Panc1 (cell line): ENCODE data around the gene RANBP3L. TPM values are rescaled to one million over a fixed set of nuclear protein-coding genes. Genes with fewer than 3 reads are reported as not detected.

Source experiments
- ATAC-seq: fragments of 200-7000 bp; cut with Tn5 transposase; 2 replicates; pipeline ENCODE4 v1.9.1; 2020; ENCODE audit warnings: mild to moderate bottlenecking, moderate library complexity
- BruUV-seq: library from RNA; stranded (reverse); fragments of 400-500 nt; replicated peaks from 2 replicates; lab custom pipeline; 2021; lab: Mats Ljungman, UMichigan
- CTCF ChIA-PET: fragments of 300-600 bp; sonication (Branson Sonifier 250); formaldehyde crosslinking; loops from one replicate; lab custom pipeline; 2022; ENCODE audit warnings: antibody characterized with exemption; lab: Charles Lee
- POLR2A ChIA-PET: fragments of 300-600 bp; sonication (Branson Sonifier 250); formaldehyde crosslinking; loops from one replicate; lab custom pipeline; 2022; ENCODE audit warnings: antibody characterized with exemption; lab: Charles Lee
- DNase-seq: peaks from one replicate; pipeline ENCODE4 v3.0.0-alpha.2; 2010; ENCODE audit warnings: low read depth, low spot score
- H3K27ac ChIP-seq: 2 replicates; pipeline ENCODE4 v1.5.1; 2011; ENCODE audit warnings: mild to moderate bottlenecking, low read length, inconsistent platforms
- H3K27me3 ChIP-seq: fragments of 200-500 bp; sonication (Bioruptor generic); 2 replicates; pipeline ENCODE4 v1.6.0; 2014; ENCODE audit warnings: low read length, inconsistent platforms; ENCODE audit not compliant: control insufficient read depth, insufficient read depth
- H3K36me3 ChIP-seq: fragments of 200-500 bp; sonication (Bioruptor generic); 2 replicates; pipeline ENCODE4 v1.5.1; 2014; ENCODE audit warnings: inconsistent platforms, mild to moderate bottlenecking, low read length, moderate library complexity; ENCODE audit not compliant: control insufficient read depth, insufficient read depth
- H3K4me1 ChIP-seq: 2 replicates; pipeline ENCODE4 v1.5.1; 2011; ENCODE audit warnings: inconsistent platforms, mild to moderate bottlenecking, low read length, moderate library complexity; ENCODE audit not compliant: control insufficient read depth, insufficient read depth
- H3K4me3 ChIP-seq, 2 experiments: 2 replicates each; pipeline ENCODE4 v1.5.1; 2011 to 2012; ENCODE audit warnings: low read depth in 2 of 2, low read length in 2 of 2, mild to moderate bottlenecking in 2 of 2, inconsistent platforms in 1 of 2, moderate library complexity in 1 of 2
- H3K9me3 ChIP-seq: fragments of 200-500 bp; sonication (Bioruptor generic); 2 replicates; pipeline ENCODE4 v1.5.1; 2014; ENCODE audit warnings: low read depth, mild to moderate bottlenecking, inconsistent platforms, low read length, moderate library complexity; ENCODE audit not compliant: control insufficient read depth, insufficient read depth
- CTCF ChIP-seq: fragments of 450-650 bp; IDR thresholded peaks from 2 replicates; pipeline ENCODE4 v1.5.1; 2017; ENCODE audit warnings: mild to moderate bottlenecking
- POLR2AphosphoS5 ChIP-seq: IDR thresholded peaks from 2 replicates; pipeline ENCODE4 v1.6.1; 2012; ENCODE audit warnings: mild to moderate bottlenecking, low read depth, low read length, moderate library complexity
- REST ChIP-seq, 2 experiments: IDR thresholded peaks; 2 replicates each; pipeline ENCODE4 v1.6.1; 2011 to 2012; ENCODE audit warnings: low read depth in 2 of 2, control low read depth in 1 of 2, low read length in 1 of 2, mild to moderate bottlenecking in 1 of 2, moderate library complexity in 1 of 2; ENCODE audit not compliant: insufficient read depth in 1 of 2
- SIN3A ChIP-seq: IDR thresholded peaks from 2 replicates; pipeline ENCODE4 v1.6.1; 2012; ENCODE audit warnings: low read depth, mild to moderate bottlenecking, low read length, moderate library complexity, borderline replicate concordance; ENCODE audit not compliant: insufficient read depth
- TCF7L2 ChIP-seq: IDR thresholded peaks from 2 replicates; pipeline ENCODE4 v1.6.1; 2011; ENCODE audit warnings: mild to moderate bottlenecking, low read depth, low read length, inconsistent platforms
- in situ Hi-C: cut with HindIII; loops from 2 replicates; pipeline ENCODE4 v1.10.0; 2016; ENCODE audit warnings: low sequenced_read_pairs, low pct_unique_long_range_greater_than_20kb
- intact Hi-C: fragments of 100-400 bp; cut with micrococcal nuclease; formaldehyde crosslinking; loops from one replicate; pipeline ENCODE4 v1.10.0; 2022; ENCODE audit not compliant: unreplicated experiment
- total RNA-seq: library from RNA; stranded (reverse); gene quantifications from one replicate; pipeline ENCODE4 v1.2.1, GENCODE V29; 2021; ENCODE audit not compliant: unreplicated experiment

The RANBP3L gene
- total RNA-seq, 1 experiment from 2014 or later: 0.28 TPM

GRCh38 chr5:36300191-36300926, 1.3 kb downstream of the RANBP3L start:
- intact Hi-C loops: loop anchor here (10.0 kb wide), 1 partner anchor 126 kb away; no protein-coding TSS in a partner anchor
- no peak for TF ChIP-seq CTCF
- TF ChIP-seq TCF7L2: no peak
- TF ChIP-seq REST (IDR thresholded peaks at IDR 0.05; ENCODE audit: insufficient read depth in 1 of 2, low read depth in 2 of 2, low read length in 1 of 2): no peak
- TF ChIP-seq SIN3A: no peak
- TF ChIP-seq POLR2AphosphoS5: no peak
- in situ Hi-C loops: no loop called here
- ChIA-PET CTCF (no interaction called here), POLR2A (no interaction called here)
- Histone ChIP-seq H3K9me3 (no peaks in the 10 kb centered on the region), H3K36me3 (no peaks in the 10 kb centered on the region), H3K27ac (no peak overlapping the region), H3K27me3 (peaks cover 3% of the 10 kb centered on the region), H3K4me1 (no peaks in the 10 kb centered on the region), H3K4me3 (no peak overlapping the region)
- BruUV-seq: no TSS peak
- DNase-seq (no peak), ATAC-seq (no peak)

GRCh38 chr5:36298552-36298951, 3.1 kb downstream of the RANBP3L start:
- intact Hi-C loops: no loop called here
- no TSS peak for BruUV-seq

More at GRCh38 chr5:36298552-36298951, 3.1 kb downstream of the RANBP3L start:
- ATAC-seq: no peak
- H3K27ac ChIP-seq: no peak overlapping the region
- POLR2A ChIA-PET: no interaction called here
- no peaks in the 10 kb centered on the region for H3K36me3 ChIP-seq
- DNase-seq: no peak
- peaks cover 3% of the 10 kb centered on the region for H3K27me3 ChIP-seq
- H3K4me3 ChIP-seq: no peak overlapping the region
- TF ChIP-seq POLR2AphosphoS5: no peak
- no peak for TF ChIP-seq CTCF
- TF ChIP-seq REST (IDR thresholded peaks at IDR 0.05; ENCODE audit: insufficient read depth in 1 of 2, low read depth in 2 of 2, low read length in 1 of 2): no peak
- no peak for TF ChIP-seq TCF7L2
- no peak for TF ChIP-seq SIN3A
- CTCF ChIA-PET: interaction anchor here (0.7 kb wide), 1 partner anchor 38 kb away, joined by 7 read pairs; no protein-coding TSS in a partner anchor
- in situ Hi-C loops: no loop called here
- H3K9me3 ChIP-seq: no peaks in the 10 kb centered on the region
- no peaks in the 10 kb centered on the region for H3K4me1 ChIP-seq
